GM12874 (cell line): ENCODE data around the gene MRPL49.

Experiments used
- CTCF ChIP-seq: IDR thresholded peaks from 2 replicates; pipeline ENCODE4 v1.5.1; 2011; ENCODE audit warnings: low read depth, mild to moderate bottlenecking, control low read depth, low read length, moderate library complexity; ENCODE audit not compliant: insufficient read depth

MRPL49 gene

DNA sequence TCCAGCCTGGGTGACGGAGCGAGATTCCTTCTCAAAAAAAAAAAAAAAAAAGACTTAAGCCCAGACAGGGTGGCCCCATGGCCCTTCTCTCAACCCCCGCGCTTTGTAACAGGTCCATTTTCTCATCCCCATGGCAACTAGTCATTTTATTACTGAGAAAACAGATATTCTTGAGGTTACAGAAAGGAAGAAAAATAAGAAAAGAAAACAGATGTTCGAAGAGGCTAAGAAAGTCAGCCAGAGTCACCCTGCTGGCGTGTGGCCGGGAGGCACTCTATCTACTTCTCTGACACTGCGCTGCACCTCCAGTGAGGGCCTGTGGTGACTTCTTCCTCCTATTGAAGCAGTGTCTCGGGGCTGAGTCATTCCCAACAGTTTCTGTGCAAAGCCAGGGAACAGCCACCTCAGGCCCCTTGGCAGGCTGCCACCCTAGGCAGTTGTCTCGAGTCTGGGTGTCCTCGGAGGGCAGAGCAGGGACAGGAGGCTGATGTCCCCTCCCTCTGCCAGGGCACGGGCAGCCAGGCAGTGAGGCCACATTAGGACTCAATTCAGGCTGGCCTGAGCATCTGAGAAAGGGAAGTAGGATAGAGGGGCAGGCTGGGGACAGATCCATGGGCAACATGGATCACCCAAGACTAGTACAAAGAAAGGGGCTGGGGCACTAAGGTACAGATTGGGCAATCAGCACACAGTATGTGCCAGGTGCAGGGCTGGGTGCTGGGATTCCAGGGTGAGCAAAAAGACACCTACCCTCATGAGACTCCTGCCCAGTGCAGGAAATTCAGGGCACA lies 28.6 kb downstream of the MRPL49 start:
- TF ChIP-seq CTCF = no peak

DNA sequence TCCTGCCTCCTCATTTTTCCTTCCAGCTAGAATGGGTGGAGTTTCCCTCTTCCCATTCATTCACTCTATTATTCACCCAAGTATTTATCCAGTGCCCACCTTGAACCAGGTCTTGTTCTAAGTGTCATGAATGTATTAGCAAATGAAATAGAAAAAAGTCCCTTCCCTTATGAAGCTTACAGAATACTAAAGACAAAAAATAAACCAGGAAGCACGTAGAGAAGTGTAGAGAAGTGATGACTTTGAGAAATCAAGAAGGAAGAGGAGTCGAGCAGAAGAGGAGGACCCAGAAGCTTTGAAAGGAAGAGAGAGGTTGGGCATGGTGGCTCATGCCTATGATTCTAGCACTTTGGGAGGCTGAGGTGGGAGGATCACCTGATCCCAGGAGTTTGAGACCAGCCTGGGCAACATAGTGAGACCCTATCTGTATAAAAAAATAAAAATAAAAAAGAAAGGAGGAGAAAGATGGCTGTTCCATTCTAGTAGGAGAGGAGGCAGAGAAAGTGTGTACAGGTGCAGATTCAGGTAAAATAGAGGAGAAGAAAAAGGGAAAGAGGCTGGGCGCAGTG lies 29.3 kb downstream of the MRPL49 start:
- no peak for TF ChIP-seq CTCF

DNA sequence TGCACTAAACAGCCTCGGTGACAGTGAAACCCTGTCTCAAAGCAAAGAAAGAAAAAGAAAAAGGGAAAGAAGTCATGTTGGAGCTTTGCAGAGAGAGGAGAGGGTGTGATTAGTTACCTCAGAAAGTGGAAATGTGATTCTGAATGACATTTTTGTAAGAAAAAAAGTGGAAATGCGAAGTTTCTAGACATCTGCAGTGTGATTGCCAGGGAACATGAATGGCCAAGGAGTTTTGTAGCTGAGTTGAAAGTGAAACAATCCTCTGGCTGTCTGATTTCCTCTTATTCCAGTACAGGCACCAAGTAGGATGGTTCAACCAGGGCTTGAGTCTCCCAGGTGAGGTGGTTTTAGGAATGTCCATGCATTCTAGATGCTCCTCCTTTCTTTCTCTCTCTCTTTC lies 30.0 kb downstream of the MRPL49 start:
- no peak for TF ChIP-seq CTCF

DNA sequence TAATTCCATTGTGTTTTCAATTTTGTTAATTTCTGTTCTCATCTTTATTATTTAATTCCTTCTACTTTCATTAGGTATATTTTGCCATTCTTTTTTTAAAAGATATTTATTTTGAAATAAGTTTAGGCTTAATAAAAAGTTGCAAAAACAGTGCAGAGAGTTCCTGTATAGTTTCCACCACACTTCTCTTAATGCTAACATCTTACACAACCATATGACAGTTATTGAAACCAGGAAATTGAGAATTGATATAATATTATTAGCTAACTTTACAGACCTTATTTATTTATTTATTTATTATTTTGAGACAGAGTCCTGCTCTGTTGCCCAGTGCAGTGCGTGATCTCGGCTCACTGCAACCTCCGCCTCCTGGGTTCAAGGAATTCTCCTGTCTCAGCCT lies 34.1 kb downstream of the MRPL49 start:
- TF ChIP-seq CTCF = no peak

DNA sequence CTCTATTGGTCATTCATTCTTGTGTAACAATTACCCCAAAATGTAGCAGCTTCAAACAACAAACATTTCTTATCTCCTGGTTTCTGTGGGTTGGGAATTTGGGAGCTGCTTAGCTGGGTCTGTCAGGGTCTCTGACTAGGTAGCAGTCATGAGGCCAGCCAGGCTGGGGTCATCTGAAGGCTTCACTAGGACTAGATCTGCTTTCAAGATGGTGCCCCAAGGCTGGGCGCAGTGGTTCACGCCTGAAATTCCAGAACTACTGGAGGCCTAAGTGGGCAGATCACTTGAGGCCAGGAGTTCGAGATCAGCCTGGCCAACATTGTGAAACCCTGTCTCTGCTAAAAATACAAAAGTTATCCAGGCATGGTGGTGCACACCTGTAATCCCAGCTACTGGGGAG lies 34.8 kb downstream of the MRPL49 start:
- TF ChIP-seq CTCF = no peak

DNA sequence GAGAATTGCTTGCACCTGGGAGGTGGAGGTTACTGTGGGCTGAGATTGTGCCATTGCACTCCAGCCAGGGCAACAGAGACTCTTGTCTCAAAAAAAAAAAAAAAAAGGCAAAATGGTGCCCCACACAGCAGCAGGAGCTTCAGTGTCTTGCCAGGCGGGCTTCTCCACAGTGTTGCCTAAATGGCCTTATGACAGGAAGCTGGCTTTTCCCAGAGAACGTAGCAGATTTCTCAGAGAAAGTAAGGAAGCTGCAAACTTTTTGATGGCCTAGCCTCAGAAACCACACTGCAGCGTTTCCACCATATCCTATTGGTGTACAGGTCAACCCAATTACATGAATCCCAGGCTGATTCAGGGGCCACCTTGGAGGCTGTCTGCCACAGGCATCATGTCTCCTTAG lies 35.2 kb downstream of the MRPL49 start:
- no peak for TF ChIP-seq CTCF

DNA sequence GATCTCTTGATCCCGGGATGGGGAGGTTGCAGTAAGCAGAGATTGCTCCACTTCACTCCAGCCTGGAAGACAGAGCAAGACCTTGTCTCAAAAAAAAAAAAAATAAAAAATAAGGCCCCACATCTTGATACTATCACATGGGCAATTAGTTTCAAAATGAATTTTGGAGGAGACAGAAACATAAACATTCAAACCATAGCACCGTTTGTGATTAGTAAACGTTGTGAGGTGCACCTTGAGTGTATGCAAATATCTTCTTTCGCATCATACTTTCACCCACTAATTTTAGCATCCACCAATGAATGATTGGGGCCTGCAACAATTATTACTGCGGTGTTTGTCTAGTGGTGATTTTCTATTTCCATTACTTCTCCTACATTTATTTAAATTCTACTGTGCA lies 36.9 kb downstream of the MRPL49 start:
- no peak for TF ChIP-seq CTCF
